Measurements from ENCODE around the gene SGK2.

The SGK2 gene

GRCh38 chr20:43558412-43559146 lies at the start of gene SGK2:
SGK2 (plus strand) TSS chr20:43559027; CDS start chr20:43566496, 7,469 bp downstream.
- no peak for DNase-seq (ENCODE audit: extremely low read depth in 1 of 2, low read depth in 1 of 2)

GRCh38 chr20:43511879-43512278 lies 46.9 kb upstream of the SGK2 start:
- no peak for DNase-seq (ENCODE audit: extremely low read depth in 1 of 2, low read depth in 1 of 2)

GRCh38 chr20:43513372-43513930 lies 45.4 kb upstream of the SGK2 start:
- DNase-seq (ENCODE audit: extremely low read depth in 1 of 2, low read depth in 1 of 2) = no peak

GRCh38 chr20:43513931-43514647 lies 44.7 kb upstream of the SGK2 start:
- DNase-seq (ENCODE audit: extremely low read depth in 1 of 2, low read depth in 1 of 2) = peak; percentile 76 to 95

- peak in 1 of 2 donors; percentile 4 for DNase-seq (ENCODE audit: extremely low read depth in 1 of 2, low read depth in 1 of 2)
Measured at GRCh38 chr20:43514648-43514999, 44.2 kb upstream of the SGK2 start.

- no peak for DNase-seq (ENCODE audit: extremely low read depth in 1 of 2, low read depth in 1 of 2)
Measured at GRCh38 chr20:43515628-43516027, 43.2 kb upstream of the SGK2 start.

GRCh38 chr20:43516251-43516824 lies 42.5 kb upstream of the SGK2 start:
- no peak for DNase-seq (ENCODE audit: extremely low read depth in 1 of 2, low read depth in 1 of 2)

- no peak for DNase-seq (ENCODE audit: extremely low read depth in 1 of 2, low read depth in 1 of 2)
Measured at GRCh38 chr20:43520074-43520630, 38.7 kb upstream of the SGK2 start.

- DNase-seq (ENCODE audit: extremely low read depth in 1 of 2, low read depth in 1 of 2) = no peak
Measured at GRCh38 chr20:43525021-43525420, 33.8 kb upstream of the SGK2 start.

- no peak for DNase-seq (ENCODE audit: extremely low read depth in 1 of 2, low read depth in 1 of 2)
Measured at GRCh38 chr20:43528258-43528875, 30.5 kb upstream of the SGK2 start.

- DNase-seq (ENCODE audit: extremely low read depth in 1 of 2, low read depth in 1 of 2) = no peak
Measured at GRCh38 chr20:43529051-43529450, 29.8 kb upstream of the SGK2 start.

GRCh38 chr20:43529457-43530153 lies 29.2 kb upstream of the SGK2 start:
- DNase-seq (ENCODE audit: extremely low read depth in 1 of 2, low read depth in 1 of 2) = no peak

GRCh38 chr20:43530321-43531090 lies 28.3 kb upstream of the SGK2 start:
- no peak for DNase-seq (ENCODE audit: extremely low read depth in 1 of 2, low read depth in 1 of 2)

GRCh38 chr20:43531091-43531443 lies 27.8 kb upstream of the SGK2 start:
- DNase-seq (ENCODE audit: extremely low read depth in 1 of 2, low read depth in 1 of 2) = no peak

GRCh38 chr20:43532416-43533055 lies 26.3 kb upstream of the SGK2 start:
- DNase-seq (ENCODE audit: extremely low read depth in 1 of 2, low read depth in 1 of 2) = no peak

- DNase-seq (ENCODE audit: extremely low read depth in 1 of 2, low read depth in 1 of 2) = no peak
Measured at GRCh38 chr20:43533060-43533459, 25.8 kb upstream of the SGK2 start.

GRCh38 chr20:43534016-43534415 lies 24.8 kb upstream of the SGK2 start:
- DNase-seq (ENCODE audit: extremely low read depth in 1 of 2, low read depth in 1 of 2) = no peak

- DNase-seq (ENCODE audit: extremely low read depth in 1 of 2, low read depth in 1 of 2) = no peak
Measured at GRCh38 chr20:43534791-43535350, 24.0 kb upstream of the SGK2 start.
